ENCODE results near the gene PRDX5. TPM values are rescaled to one million over a fixed set of nuclear protein-coding genes. Genes with fewer than 3 reads are reported as not detected.

PRDX5 gene
- total RNA-seq, 3 donors from 2014 or later, result 159 to 512 (median 353) TPM

GRCh38 chr11:64371201-64371600 lies 53.3 kb downstream of the PRDX5 start:
- TF ChIP-seq, protein P1, sequence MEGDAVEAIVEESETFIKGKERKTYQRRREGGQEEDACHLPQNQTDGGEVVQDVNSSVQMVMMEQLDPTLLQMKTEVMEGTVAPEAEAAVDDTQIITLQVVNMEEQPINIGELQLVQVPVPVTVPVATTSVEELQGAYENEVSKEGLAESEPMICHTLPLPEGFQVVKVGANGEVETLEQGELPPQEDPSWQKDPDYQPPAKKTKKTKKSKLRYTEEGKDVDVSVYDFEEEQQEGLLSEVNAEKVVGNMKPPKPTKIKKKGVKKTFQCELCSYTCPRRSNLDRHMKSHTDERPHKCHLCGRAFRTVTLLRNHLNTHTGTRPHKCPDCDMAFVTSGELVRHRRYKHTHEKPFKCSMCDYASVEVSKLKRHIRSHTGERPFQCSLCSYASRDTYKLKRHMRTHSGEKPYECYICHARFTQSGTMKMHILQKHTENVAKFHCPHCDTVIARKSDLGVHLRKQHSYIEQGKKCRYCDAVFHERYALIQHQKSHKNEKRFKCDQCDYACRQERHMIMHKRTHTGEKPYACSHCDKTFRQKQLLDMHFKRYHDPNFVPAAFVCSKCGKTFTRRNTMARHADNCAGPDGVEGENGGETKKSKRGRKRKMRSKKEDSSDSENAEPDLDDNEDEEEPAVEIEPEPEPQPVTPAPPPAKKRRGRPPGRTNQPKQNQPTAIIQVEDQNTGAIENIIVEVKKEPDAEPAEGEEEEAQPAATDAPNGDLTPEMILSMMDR (IDR thresholded peaks at IDR 0.05), result no peak
- Histone ChIP-seq H3K4me1 (ENCODE audit: low read depth) (peaks cover 2% of the 10 kb centered on the region), H3K9me3 (no peaks in the 10 kb centered on the region), H3K4me3 (no peak overlapping the region), H3K36me3 (ENCODE audit: low read depth) (no peaks in the 10 kb centered on the region)
- DNase-seq, result no peak
- no peak for ATAC-seq
- intact Hi-C loops (cut with DNase I, micrococcal nuclease), result no loop called here

Small RNA genes lying within 50 kb of the gene (microRNA-seq; reads per million reads assigned to microRNA genes)
- gene MIR1237, result 4.7 reads per million, percentile 21 among the genes with 10 or more reads in this experiment
- gene MIR7155, result 0.93 reads per million

Other genes starting within 250 kb of the PRDX5 start
- 10 to 100 TPM; 26.7 to 38.7 (median 38.1) TPM for gene MACROD1, start 152.0 kb upstream of the PRDX5 start, total RNA-seq
- gene STIP1, start 131.9 kb upstream of the PRDX5 start, total RNA-seq, result 100 to 1,000 TPM in 1 of 3 donors, 10 to 100 TPM in 2; 49.4 to 118 (median 80.3) TPM
- 10 to 100 TPM; 19.7 to 32.7 (median 26.4) TPM for gene FERMT3, start 111.4 kb upstream of the PRDX5 start, total RNA-seq
- 10 to 100 TPM; 50.6 to 55.1 (median 53.1) TPM for gene TRPT1, start 91.9 kb upstream of the PRDX5 start, total RNA-seq
- gene NUDT22, start 91.8 kb upstream of the PRDX5 start, total RNA-seq, result 100 to 1,000 TPM in 2 of 3 donors, 10 to 100 TPM in 1; 81.6 to 137 (median 119) TPM
- gene DNAJC4, start 87.6 kb upstream of the PRDX5 start, total RNA-seq, result 10 to 100 TPM; 43.6 to 57.6 (median 50.7) TPM
- 100 to 1,000 TPM in 1 of 3 donors, 10 to 100 TPM in 2; 45.3 to 156 (median 45.6) TPM for gene VEGFB, start 83.5 kb upstream of the PRDX5 start, total RNA-seq
- gene FKBP2, start 77.0 kb upstream of the PRDX5 start, total RNA-seq, result 10 to 100 TPM; 67.5 to 91.0 (median 75.8) TPM
- 100 to 1,000 TPM in 1 of 3 donors, 10 to 100 TPM in 2; 73.6 to 142 (median 87.5) TPM for gene PPP1R14B, start 71.2 kb upstream of the PRDX5 start, total RNA-seq
- 10 to 100 TPM; 51.1 to 72.1 (median 65.1) TPM for gene PLCB3, start 66.6 kb upstream of the PRDX5 start, total RNA-seq
- 10 to 100 TPM; 56.8 to 90.9 (median 75.4) TPM for gene BAD, start 33.5 kb upstream of the PRDX5 start, total RNA-seq
- gene GPR137, start 32.3 kb upstream of the PRDX5 start, total RNA-seq, result 10 to 100 TPM; 31.2 to 46.7 (median 40.6) TPM
- not detected for gene KCNK4, start 26.8 kb upstream of the PRDX5 start, total RNA-seq
- not detected for gene CATSPERZ, start 17.8 kb upstream of the PRDX5 start, total RNA-seq
- 100 to 1,000 TPM; 126 to 204 (median 183) TPM for gene ESRRA, start 12.6 kb upstream of the PRDX5 start, total RNA-seq
- 100 to 1,000 TPM in 1 of 3 donors, 10 to 100 TPM in 2; 48.5 to 122 (median 63.5) TPM for gene TRMT112, start 562 bp upstream of the PRDX5 start, total RNA-seq
- 10 to 100 TPM; 13.4 to 32.5 (median 28.8) TPM for gene CCDC88B, start 22.1 kb downstream of the PRDX5 start, total RNA-seq
- gene RPS6KA4, start 41.0 kb downstream of the PRDX5 start, total RNA-seq, result 10 to 100 TPM; 33.6 to 39.8 (median 36.5) TPM
- gene SLC22A11, start 237.8 kb downstream of the PRDX5 start, total RNA-seq, result under 1 TPM in 1 of 3 donors, not detected in 2; 0.20 TPM